Measurements from ENCODE around the gene TNFRSF11A.

GRCh38 chr18:62339106-62339988, 14.2 kb downstream of the TNFRSF11A start:
- no peak for TF ChIP-seq POLR2A (IDR thresholded peaks at IDR 0.05)
- no peak for TF ChIP-seq CTCF (IDR thresholded peaks at IDR 0.05)
- no peak for TF ChIP-seq POLR2AphosphoS5 (IDR thresholded peaks at IDR 0.05; ENCODE audit: insufficient read depth in 1 of 2, low read depth in 1 of 2)
